Adrenal gland (tissue), 12 donors: ENCODE results near the gene THAP12. TPM values are rescaled to one million over a fixed set of nuclear protein-coding genes. Genes with fewer than 3 reads are reported as not detected.

Experiments used
- DNase-seq, 7 donors: peaks; one replicate each; pipeline ENCODE4 v3.0.0-alpha.2; 2019 to 2020
- H3K27ac ChIP-seq, 5 donors: fragments of 200-600 bp; sonication (generic) in 4 of 5; 1 replicate in 3 of 5; 2 replicates in 2 of 5; pipeline versions ENCODE4 v1.5.1 to v1.8.0; 2016 to 2020; ENCODE audit warnings: mild to moderate bottlenecking in 1 of 5
- H3K27me3 ChIP-seq: fragments of 200-600 bp; 2 replicates; pipeline ENCODE4 v1.8.0; 2021
- H3K36me3 ChIP-seq, 2 donors: fragments of 200-600 bp; replicated peaks in 1 of 2; 1 replicate in 1 of 2; 2 replicates in 1 of 2; pipeline versions ENCODE4 v1.5.1 to v1.8.0; 2018 to 2022
- H3K4me1 ChIP-seq, 2 donors: fragments of 200-600 bp; replicated peaks in 1 of 2; 1 replicate in 1 of 2; 2 replicates in 1 of 2; pipeline versions ENCODE4 v1.5.1 to v1.8.0; 2018 to 2021
- H3K4me3 ChIP-seq, 4 donors: fragments of 200-600 bp; sonication (generic) in 3 of 4; one replicate each; pipeline ENCODE4 v1.5.1; 2016 to 2018
- H3K9me3 ChIP-seq, 3 donors: fragments of 200-600 bp; sonication (generic) in 1 of 3; replicated peaks in 1 of 3; 1 replicate in 2 of 3; 2 replicates in 1 of 3; pipeline versions ENCODE4 v1.5.1 to v1.8.0; 2016 to 2021
- CTCF ChIP-seq, 6 experiments: fragments of 450-650 bp in 4 of 6; fragments of 200-600 bp in 2 of 6; sonication (generic) in 1 of 6; IDR thresholded peaks; 1 replicate in 5 of 6; 2 replicates in 1 of 6; pipeline versions ENCODE4 v1.5.1 to v1.8.0; 2016 to 2021; ENCODE audit warnings: antibody characterized with exemption in 6 of 6, mild to moderate bottlenecking in 2 of 6, moderate library complexity in 1 of 6
- POLR2A ChIP-seq, 2 donors: fragments of 450-650 bp; IDR thresholded peaks; one replicate each; pipeline ENCODE4 v1.6.1; 2017; ENCODE audit warnings: antibody characterized with exemption in 2 of 2, mild to moderate bottlenecking in 2 of 2, moderate library complexity in 1 of 2
- WGBS, 4 donors: extraction: QIAGEN DNeasy Blood & Tissue Kit in 2 of 4; methylation state at CpG; one replicate each; pipeline versions ENCODE4 v1.1.5 to v1.1.7; 2013 to 2017; 5-methylcytosine and 5-hydroxymethylcytosine counted together
- intact Hi-C, 2 donors: fragments of 100-400 bp; cut with DNase I; formaldehyde crosslinking; loops; one replicate each; pipeline versions ENCODE4 v1.14.1 to v1.15.0; 2022 to 2023
- polyA plus RNA-seq, 3 donors: library from polyadenylated mRNA; stranded (reverse); fragments of 200-250 nt in 2 of 3; fragments of 350-450 nt in 1 of 3; fragmentation: Illumina TruSeq in 1 of 3; extraction: RNeasy Lipid Tissue Mini Kit (QIAGEN cat#74804) in 1 of 3; gene quantifications; one replicate each; pipeline ENCODE4 v1.2.3, GENCODE V29; 2013 to 2014
- total RNA-seq, 9 donors: library from RNA; depleted of rRNA in 4 of 9; stranded (reverse); fragments of >200 nt in 4 of 9; fragments of 120-200 nt in 1 of 9; fragmentation: NEBNext Ultra II Directional in 1 of 9; extraction: Animal tissue kit (Norgen Biotek cat#: 25700) in 1 of 9; gene quantifications; one replicate each; pipeline versions ENCODE4 v1.1.0 to v1.2.4, GENCODE V29; 2013 to 2023
- donor health status: healthy with polysubstance abuse.
- donor health status: Bipolar disorder and iron deficiency.
- donor health status: DM: yes; HTN: yes; CAD: no.
- donor health status: DM: no; HTN: no; CAD: no.
- donor health status: DM: no; HTN: no; CAD: no.
- donor health status: DM: yes; HTN: yes; CAD: no.

The THAP12 gene
- total and polyA plus RNA-seq, 12 donors, result 18.9 to 75.4 (median 42.0) TPM

- Histone ChIP-seq H3K4me1 (peaks cover 12 to 21% of the 10 kb centered on the region in 2 donors), H3K4me3 (peak overlapping the region in 1 of 4 donors; percentile 98), H3K27me3 (no peaks in the 10 kb centered on the region), H3K27ac (no peak overlapping the region), H3K36me3 (no peaks in the 10 kb centered on the region), H3K9me3 (no peaks in the 10 kb centered on the region)
- intact Hi-C loops, result no loop called here
- TF ChIP-seq CTCF (IDR thresholded peaks at IDR 0.05) (no peak), POLR2A (IDR thresholded peaks at IDR 0.05) (no peak)
- WGBS, 4 donors, result 73 to 83% (median 78%) methylated on average over 6 of the region's 6 CpGs
- DNase-seq, result no peak
Measured at GRCh38 chr11:76382209-76382608, 1.3 kb upstream of the THAP12 start.

GRCh38 chr11:76380159-76380976, 564 bp downstream of the THAP12 start:
- H3K27me3 ChIP-seq, result no peaks in the 10 kb centered on the region
- H3K4me1 ChIP-seq, result peaks cover 12 to 34% of the 10 kb centered on the region in 2 donors
- intact Hi-C loops, result no loop called here
- WGBS, 4 donors, result 0 to 1% (median 0%) methylated on average over 9 to 81 of the region's 85 CpGs
- H3K4me3 ChIP-seq, result peak overlapping the region; percentile 17 to 98 (median 52)
- TF ChIP-seq POLR2A (IDR thresholded peaks at IDR 0.05) (no peak), CTCF (IDR thresholded peaks at IDR 0.05) (no peak)
- peak in 6 of 7 donors; percentile 32 to 60 (median 35) for DNase-seq
- H3K36me3 ChIP-seq, result no peaks in the 10 kb centered on the region
- peak overlapping the region in 4 of 5 donors; percentile 67 to 95 (median 83) for H3K27ac ChIP-seq
- H3K9me3 ChIP-seq, result no peaks in the 10 kb centered on the region

GRCh38 chr11:76379807-76380158, 1.1 kb downstream of the THAP12 start:
- intact Hi-C loops, result no loop called here
- Histone ChIP-seq H3K4me1 (peaks cover 12 to 36% of the 10 kb centered on the region in 2 donors), H3K9me3 (no peaks in the 10 kb centered on the region), H3K36me3 (no peaks in the 10 kb centered on the region), H3K27ac (peak overlapping the region in 2 of 5 donors; percentile 84 to 95), H3K27me3 (no peaks in the 10 kb centered on the region), H3K4me3 (peak overlapping the region in 3 of 4 donors; percentile 27 to 98 (median 76))
- TF ChIP-seq POLR2A (IDR thresholded peaks at IDR 0.05), result peak in 1 of 2 donors; percentile 6
- no peak for TF ChIP-seq CTCF (IDR thresholded peaks at IDR 0.05)
- WGBS, 4 donors, result 25 to 33% (median 26%) methylated on average over 6 of the region's 6 CpGs
- DNase-seq, result no peak

- intact Hi-C loops, result no loop called here
- H3K4me3 ChIP-seq, result no peak overlapping the region
- WGBS, 4 donors, result 88 to 92% (median 90%) methylated on average over 7 of the region's 7 CpGs
- no peaks in the 10 kb centered on the region for H3K36me3 ChIP-seq
- peaks cover 8 to 33% of the 10 kb centered on the region in 2 donors for H3K4me1 ChIP-seq
- TF ChIP-seq POLR2A (IDR thresholded peaks at IDR 0.05) (no peak), CTCF (IDR thresholded peaks at IDR 0.05) (no peak)
- H3K9me3 ChIP-seq, result no peaks in the 10 kb centered on the region
- H3K27me3 ChIP-seq, result no peaks in the 10 kb centered on the region
- no peak for DNase-seq
- no peak overlapping the region for H3K27ac ChIP-seq
Measured at GRCh38 chr11:76376746-76377558, 4.0 kb downstream of the THAP12 start.
